GM23248 (cell line): ENCODE data around the gene ERO1A. TPM values are rescaled to one million over a fixed set of nuclear protein-coding genes. Genes with fewer than 3 reads are reported as not detected.

Source experiments
- DNase-seq: peaks from one replicate; pipeline ENCODE4 v3.0.0-alpha.2; 2015
- H2AFZ ChIP-seq: fragments of 200-600 bp; sonication (generic); 2 replicates; pipeline ENCODE4 v1.6.1; 2016; ENCODE audit warnings: antibody characterized with exemption
- H3F3A ChIP-seq: fragments of 200-600 bp; sonication (generic); 2 replicates; pipeline ENCODE4 v1.6.1; 2016; ENCODE audit warnings: mild to moderate bottlenecking, antibody characterized with exemption, mixed run types; ENCODE audit not compliant: insufficient read depth
- H3K27ac ChIP-seq: fragments of 200-600 bp; sonication (generic); 2 replicates; pipeline ENCODE4 v1.5.1; 2016; ENCODE audit warnings: mild to moderate bottlenecking
- H3K27me3 ChIP-seq: fragments of 200-600 bp; sonication (generic); replicated peaks from 2 replicates; pipeline ENCODE4 v1.6.1; 2016; ENCODE audit warnings: mild to moderate bottlenecking; ENCODE audit not compliant: insufficient read depth
- H3K36me3 ChIP-seq: fragments of 200-600 bp; sonication (generic); 2 replicates; pipeline ENCODE4 v1.6.1; 2016; ENCODE audit warnings: low read depth, mild to moderate bottlenecking
- H3K4me1 ChIP-seq: fragments of 200-600 bp; sonication (generic); 2 replicates; pipeline ENCODE4 v1.6.1; 2016; ENCODE audit warnings: mild to moderate bottlenecking; ENCODE audit not compliant: insufficient read depth
- H3K4me2 ChIP-seq: fragments of 200-600 bp; sonication (generic); one replicate; pipeline ENCODE4 v1.6.1; 2016; ENCODE audit warnings: mild to moderate bottlenecking; ENCODE audit not compliant: unreplicated experiment
- H3K4me3 ChIP-seq: fragments of 200-600 bp; sonication (generic); 2 replicates; pipeline ENCODE4 v1.5.1; 2016; ENCODE audit warnings: mild to moderate bottlenecking
- H3K79me2 ChIP-seq: fragments of 200-600 bp; sonication (generic); 2 replicates; pipeline ENCODE4 v1.6.1; 2016; ENCODE audit warnings: mild to moderate bottlenecking; ENCODE audit not compliant: insufficient read depth
- H3K9ac ChIP-seq: fragments of 200-600 bp; sonication (generic); 2 replicates; pipeline ENCODE4 v1.6.1; 2016; ENCODE audit warnings: mild to moderate bottlenecking
- H3K9me2 ChIP-seq: fragments of 200-600 bp; sonication (generic); 2 replicates; pipeline ENCODE4 v1.6.1; 2016; ENCODE audit warnings: mixed run types, mild to moderate bottlenecking, moderate library complexity; ENCODE audit not compliant: insufficient read depth
- H3K9me3 ChIP-seq: fragments of 200-600 bp; sonication (generic); one replicate; pipeline ENCODE4 v1.6.1; 2017; ENCODE audit warnings: low read depth
- H4K20me1 ChIP-seq: fragments of 200-600 bp; sonication (generic); 2 replicates; pipeline ENCODE4 v1.6.0; 2016; ENCODE audit not compliant: insufficient read depth
- EZH2 ChIP-seq: fragments of 200-600 bp; sonication (generic); IDR thresholded peaks from 2 replicates; pipeline ENCODE4 v1.6.1; 2018; ENCODE audit warnings: antibody characterized with exemption, mild to moderate bottlenecking; ENCODE audit not compliant: insufficient read depth, poor library complexity, severe bottlenecking
- EZH2phosphoT487 ChIP-seq: fragments of 200-600 bp; sonication (generic); IDR thresholded peaks from 2 replicates; pipeline ENCODE4 v1.6.1; 2018; ENCODE audit warnings: antibody characterized with exemption, moderate library complexity, mild to moderate bottlenecking, low read depth; ENCODE audit not compliant: insufficient read depth
- WGBS, 2 experiments: methylation state at CpG; one replicate each; pipeline ENCODE4 v1.1.6; 2015 to 2017; ENCODE audit warnings: low lambda C conversion rate in 2 of 2, low coverage in 1 of 2; ENCODE audit errors: missing lambda C conversion rate in 2 of 2; 5-methylcytosine and 5-hydroxymethylcytosine counted together
- in situ Hi-C: fragments of 300-500 bp; cut with MboI; formaldehyde crosslinking; loops from 2 replicates; pipeline ENCODE4 v1.15.0; 2020
- polyA plus RNA-seq: library from polyadenylated mRNA; unstranded; fragments of >200 nt; fragmentation: Nextera tagmentation; extraction: Ambion mirVana; gene quantifications from 2 replicates; pipeline ENCODE4 v1.2.1, GENCODE V29; 2016
- total RNA-seq: library from RNA; depleted of rRNA; stranded (reverse); fragments of >200 nt; shearing (Covaris generic); gene quantifications from 2 replicates; pipeline ENCODE4 v1.2.3, GENCODE V29; 2014; rRNA removed

Gene ERO1A
- total and polyA plus RNA-seq, 2 experiments from 2014 or later = 48.6 to 82.7 TPM

DNA sequence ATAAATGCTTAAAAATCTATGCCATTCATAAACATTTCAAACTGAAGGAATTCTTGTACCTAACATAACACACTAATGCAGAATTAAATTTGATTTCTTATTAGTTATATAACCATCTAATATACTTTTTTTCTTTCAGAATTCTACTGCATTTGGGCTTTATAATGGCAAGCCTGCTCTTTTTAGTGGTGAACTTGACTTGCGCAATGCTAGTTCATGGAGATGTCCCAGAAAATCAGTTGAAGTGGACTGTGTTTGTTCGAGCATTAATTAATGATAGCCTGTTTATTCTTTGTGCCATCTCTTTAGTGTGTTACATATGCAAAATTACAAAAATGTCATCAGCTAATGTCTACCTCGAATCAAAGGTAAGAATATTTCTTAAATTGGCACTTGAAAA is 95.4 kb downstream of the ERO1A start:
- Histone ChIP-seq H3K4me3 (no peak overlapping the region), H3K36me3 (no peaks in the 10 kb centered on the region), H3K9me3 (peaks cover under 1% of the 10 kb centered on the region), H3K27me3 (no peaks in the 10 kb centered on the region), H3K4me2 (no peak overlapping the region), H4K20me1 (no peaks in the 10 kb centered on the region), H3F3A (no peaks in the 10 kb centered on the region), H3K27ac (no peak overlapping the region), H2AFZ (no peak overlapping the region), H3K79me2 (no peaks in the 10 kb centered on the region), H3K4me1 (no peaks in the 10 kb centered on the region), H3K9ac (no peak overlapping the region), H3K9me2 (no peaks in the 10 kb centered on the region)
- DNase-seq = no peak
- TF ChIP-seq EZH2phosphoT487 = no peak
- TF ChIP-seq EZH2 = no peak
- WGBS, 2 experiments = 77 to 81% methylated on average over 3 of the region's 3 CpGs
- in situ Hi-C loops = no loop called here

DNA sequence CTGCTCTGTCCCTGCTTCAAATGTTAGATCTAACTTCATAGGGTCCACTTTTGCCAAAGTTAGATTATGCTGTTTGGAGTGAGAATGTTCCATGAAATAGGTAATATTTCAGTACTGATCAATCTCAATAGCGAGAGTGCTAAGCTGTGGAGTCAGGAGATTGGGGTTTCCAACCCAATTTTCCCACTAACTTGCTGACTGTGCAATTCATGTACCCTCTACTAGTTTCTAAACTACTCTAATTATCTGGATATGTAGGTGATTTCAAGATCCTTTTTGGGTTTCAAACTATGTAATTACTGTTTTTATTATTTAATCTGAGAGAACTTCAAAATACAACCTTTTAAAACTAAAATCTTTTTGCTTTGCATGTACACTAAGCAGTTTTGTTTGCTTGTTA is 96.8 kb downstream of the ERO1A start:
- no peaks in the 10 kb centered on the region for H3K79me2 ChIP-seq
- TF ChIP-seq EZH2phosphoT487 (no peak), EZH2 (no peak)
- 95 to 96% methylated on average over 1 of the region's 1 CpG for WGBS, 2 experiments

DNA sequence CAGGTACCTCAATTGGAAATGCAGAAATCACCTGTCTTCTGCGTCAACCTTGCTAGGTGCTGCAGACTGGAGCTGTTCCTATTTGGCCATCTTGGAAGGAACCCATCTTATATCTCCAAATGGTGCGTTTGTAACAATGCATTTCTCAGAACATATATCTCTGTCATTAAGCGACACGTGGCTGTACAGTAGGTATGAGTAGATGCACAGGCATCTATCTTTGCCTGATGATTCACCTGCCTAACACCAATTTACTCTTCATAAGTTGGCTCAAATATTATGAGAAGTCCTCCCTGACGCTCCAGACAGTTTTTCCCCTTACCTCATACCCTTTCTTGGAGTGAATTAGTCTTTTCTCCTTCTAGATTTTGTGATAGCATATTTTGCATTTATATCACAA is 98.5 kb downstream of the ERO1A start:
- Histone ChIP-seq H3K4me1 (no peaks in the 10 kb centered on the region), H3K9me3 (no peaks in the 10 kb centered on the region), H3F3A (no peaks in the 10 kb centered on the region), H3K27ac (no peak overlapping the region), H4K20me1 (no peaks in the 10 kb centered on the region), H3K4me3 (no peak overlapping the region), H3K27me3 (no peaks in the 10 kb centered on the region), H2AFZ (no peak overlapping the region), H3K9me2 (no peaks in the 10 kb centered on the region), H3K4me2 (no peak overlapping the region), H3K79me2 (no peaks in the 10 kb centered on the region), H3K9ac (no peak overlapping the region), H3K36me3 (no peaks in the 10 kb centered on the region)
- WGBS, 2 experiments = 93 to 96% methylated on average over 5 of the region's 5 CpGs
- DNase-seq = no peak
- in situ Hi-C loops = no loop called here
- TF ChIP-seq EZH2 (no peak), EZH2phosphoT487 (no peak)

More for the DNA sequence above, 96.8 kb downstream of the ERO1A start:
- no peaks in the 10 kb centered on the region for H3K36me3 ChIP-seq
- H3K4me2 ChIP-seq = no peak overlapping the region
- no peak overlapping the region for H3K9ac ChIP-seq
- H3K9me3 ChIP-seq = no peaks in the 10 kb centered on the region
- H3K27me3 ChIP-seq = no peaks in the 10 kb centered on the region
- H3F3A ChIP-seq = no peaks in the 10 kb centered on the region
- no peak overlapping the region for H2AFZ ChIP-seq
- H4K20me1 ChIP-seq = no peaks in the 10 kb centered on the region
- H3K4me3 ChIP-seq = no peak overlapping the region
- DNase-seq = no peak
- H3K4me1 ChIP-seq = no peaks in the 10 kb centered on the region
- in situ Hi-C loops = no loop called here
- no peaks in the 10 kb centered on the region for H3K9me2 ChIP-seq
- H3K27ac ChIP-seq = no peak overlapping the region

- H3K9me3 ChIP-seq = no peaks in the 10 kb centered on the region
- H2AFZ ChIP-seq = no peak overlapping the region
- no peak overlapping the region for H3K4me2 ChIP-seq
- TF ChIP-seq EZH2phosphoT487 (no peak), EZH2 (no peak)
- no peak overlapping the region for H3K4me3 ChIP-seq
- no peaks in the 10 kb centered on the region for H3F3A ChIP-seq
- no peak for DNase-seq
- in situ Hi-C loops = no loop called here
- no peak overlapping the region for H3K27ac ChIP-seq
- H3K4me1 ChIP-seq = no peaks in the 10 kb centered on the region
- H3K9ac ChIP-seq = no peak overlapping the region
- no peaks in the 10 kb centered on the region for H3K79me2 ChIP-seq
- H4K20me1 ChIP-seq = no peaks in the 10 kb centered on the region
- H3K9me2 ChIP-seq = no peaks in the 10 kb centered on the region
- H3K27me3 ChIP-seq = no peaks in the 10 kb centered on the region
- no peaks in the 10 kb centered on the region for H3K36me3 ChIP-seq
- 78 to 79% methylated on average over 9 to 10 of the region's 10 CpGs for WGBS, 2 experiments
Measured at GRCh38 chr14:52596320-52596719, 99.0 kb downstream of the ERO1A start.

DNA sequence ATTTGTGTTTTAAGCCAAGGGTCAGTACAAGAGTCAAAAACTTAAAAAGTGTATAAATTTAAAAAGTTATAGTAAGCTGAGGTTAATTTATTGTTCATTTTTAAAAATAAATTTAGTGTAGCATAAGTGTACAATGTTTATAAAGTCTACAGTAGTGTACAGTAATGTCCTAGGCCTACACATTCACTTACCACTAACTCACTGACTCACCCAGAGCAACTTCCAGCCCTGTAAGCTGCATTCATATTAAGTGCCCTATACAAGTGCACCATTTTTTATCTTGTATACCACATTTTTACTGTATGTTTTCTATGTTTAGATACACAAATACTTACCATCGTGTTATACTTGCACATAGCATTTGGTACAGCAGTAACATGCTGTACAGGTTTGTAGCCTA is 105.0 kb downstream of the ERO1A start:
- WGBS, 2 experiments = 85 to 92% methylated on average over 1 of the region's 1 CpG
- H3K27ac ChIP-seq = no peak overlapping the region
- no peaks in the 10 kb centered on the region for H3K79me2 ChIP-seq
- H3K9ac ChIP-seq = no peak overlapping the region
- no peaks in the 10 kb centered on the region for H3K4me1 ChIP-seq
- H3K27me3 ChIP-seq = no peaks in the 10 kb centered on the region
- no peak for DNase-seq
- TF ChIP-seq EZH2phosphoT487 (no peak), EZH2 (no peak)
- H3K4me2 ChIP-seq = no peak overlapping the region
- no peak overlapping the region for H3K4me3 ChIP-seq
- in situ Hi-C loops = no loop called here
- H2AFZ ChIP-seq = no peak overlapping the region
- H3K9me2 ChIP-seq = no peaks in the 10 kb centered on the region
- H3F3A ChIP-seq = no peaks in the 10 kb centered on the region
- H4K20me1 ChIP-seq = no peaks in the 10 kb centered on the region
- H3K9me3 ChIP-seq = no peaks in the 10 kb centered on the region
- no peaks in the 10 kb centered on the region for H3K36me3 ChIP-seq

Other genes with a start within 250 kb of the ERO1A start
- gene TXNDC16, start 143.1 kb downstream of the ERO1A start, total RNA-seq = 2.1 and 2.5 TPM in 2 replicates
- gene TXNDC16, start 143.1 kb downstream of the ERO1A start, polyA plus RNA-seq = 1.9 and 2.4 TPM in 2 replicates
- 0.89 and 1.1 TPM in 2 replicates for gene GPR137C, start 142.7 kb downstream of the ERO1A start, total RNA-seq
- 0.70 and 0.86 TPM in 2 replicates for gene GPR137C, start 142.7 kb downstream of the ERO1A start, polyA plus RNA-seq
- 68.3 and 108 TPM in 2 replicates for gene PSMC6, start 11.6 kb upstream of the ERO1A start, total RNA-seq
- 92.4 and 98.8 TPM in 2 replicates for gene PSMC6, start 11.6 kb upstream of the ERO1A start, polyA plus RNA-seq
- 19.3 and 20.1 TPM in 2 replicates for gene STYX, start 34.6 kb upstream of the ERO1A start, total RNA-seq
- gene STYX, start 34.6 kb upstream of the ERO1A start, polyA plus RNA-seq = 21.7 and 23.0 TPM in 2 replicates
- 58.9 and 64.1 TPM in 2 replicates for gene GNPNAT1, start 96.0 kb upstream of the ERO1A start, total RNA-seq
- 59.6 and 64.5 TPM in 2 replicates for gene GNPNAT1, start 96.0 kb upstream of the ERO1A start, polyA plus RNA-seq